HepG2 (cell line): ENCODE measurements around the gene PSMB8. TPM values are rescaled to one million over a fixed set of nuclear protein-coding genes. Genes with fewer than 3 reads are reported as not detected.

ENCODE experiments used
- ESRRA ChIP-seq: sonication (generic); formaldehyde crosslinking; IDR thresholded peaks from 2 replicates; pipeline ENCODE4 v1.5.1; 2020; ENCODE audit warnings: mild to moderate bottlenecking, low read depth, missing genetic modification reagents
- HNF4G ChIP-seq, 2 experiments: sonication (generic) in 1 of 2; formaldehyde crosslinking in 1 of 2; IDR thresholded peaks; 2 replicates each; pipeline versions ENCODE4 v1.4.0 to v1.6.1; 2011 to 2020; ENCODE audit warnings: borderline replicate concordance in 2 of 2, low read depth in 2 of 2, mild to moderate bottlenecking in 2 of 2, low read length in 1 of 2, missing genetic modification reagents in 1 of 2, moderate library complexity in 1 of 2
- NFIC ChIP-seq: IDR thresholded peaks from 2 replicates; pipeline ENCODE4 v1.6.1; 2012; ENCODE audit warnings: mild to moderate bottlenecking, low read length, inconsistent platforms
- PLRG1 ChIP-seq: fragments of 450-650 bp; conservative IDR thresholded peaks from 2 replicates; pipeline ENCODE4 v1.6.1; 2016
- RARG ChIP-seq: sonication (generic); formaldehyde crosslinking; IDR thresholded peaks from 2 replicates; pipeline ENCODE4 v1.4.0; 2020; ENCODE audit warnings: low read depth, mild to moderate bottlenecking, missing genetic modification reagents
- TEAD2 ChIP-seq: sonication (generic); formaldehyde crosslinking; IDR thresholded peaks from 2 replicates; pipeline ENCODE4 v1.9.0; 2021; ENCODE audit warnings: missing genetic modification reagents
- ZFX ChIP-seq: sonication (generic); formaldehyde crosslinking; IDR thresholded peaks from 2 replicates; pipeline ENCODE4 v1.4.0; 2020; ENCODE audit warnings: mild to moderate bottlenecking, low read depth, missing genetic modification reagents, moderate library complexity
- ZNF263 ChIP-seq: sonication (generic); formaldehyde crosslinking; IDR thresholded peaks from 2 replicates; pipeline ENCODE4 v1.4.0; 2020; ENCODE audit warnings: missing genetic modification reagents
- ZNF484 ChIP-seq: sonication (generic); formaldehyde crosslinking; IDR thresholded peaks from 2 replicates; pipeline ENCODE4 v1.5.1; 2020; ENCODE audit warnings: mild to moderate bottlenecking, low read depth, missing genetic modification reagents, borderline replicate concordance
- polyA plus RNA-seq, 8 experiments: library from polyadenylated mRNA; depleted of rRNA in 3 of 8; stranded (reverse) in 7 of 8; unstranded in 1 of 8; fragments of >200 nt; fragmentation: Illumina TruSeq in 4 of 8; extraction: Trizol in 4 of 8; gene quantifications; 2 replicates each; pipeline versions ENCODE4 v1.2.1 to v1.2.3, GENCODE V29; 2011 to 2016; ENCODE audit warnings: low read depth in 4 of 8, missing spikeins in 1 of 8, mixed read lengths in 1 of 8; ENCODE audit not compliant: insufficient read depth in 1 of 8
- total RNA-seq, 5 experiments: library from RNA; depleted of rRNA; stranded (reverse); fragments of >200 nt; fragmentation: Illumina TruSeq; extraction: Trizol; gene quantifications; 2 replicates each; pipeline ENCODE4 v1.2.3, GENCODE V29; 2016; ENCODE audit warnings: low read depth in 1 of 5
- TF ChIP-seq, protein P1 (sequence below): sonication (generic); formaldehyde crosslinking; IDR thresholded peaks from 2 replicates; pipeline ENCODE4 v1.5.1; 2020; ENCODE audit warnings: mild to moderate bottlenecking, moderate library complexity, missing genetic modification reagents
- TF ChIP-seq, protein P2 (sequence below): sonication (generic); formaldehyde crosslinking; IDR thresholded peaks from 2 replicates; pipeline ENCODE4 v1.5.1; 2020; ENCODE audit warnings: missing genetic modification reagents, mild to moderate bottlenecking, borderline replicate concordance
- TF ChIP-seq, protein P3 (sequence below): sonication (generic); formaldehyde crosslinking; IDR thresholded peaks from 2 replicates; pipeline ENCODE4 v1.4.0; 2020; ENCODE audit warnings: mild to moderate bottlenecking, missing genetic modification reagents
- TF ChIP-seq, protein P4 (sequence below): sonication (generic); formaldehyde crosslinking; IDR thresholded peaks from 2 replicates; pipeline ENCODE4 v1.5.0; 2020; ENCODE audit warnings: missing genetic modification reagents, mild to moderate bottlenecking, borderline replicate concordance

The PSMB8 gene
- total and polyA plus RNA-seq, 2 of the 13 experiments (the other 11 are each of a cell fraction or from before 2014, with no cell fraction given): 30.7 to 64.7 TPM

DNA sequence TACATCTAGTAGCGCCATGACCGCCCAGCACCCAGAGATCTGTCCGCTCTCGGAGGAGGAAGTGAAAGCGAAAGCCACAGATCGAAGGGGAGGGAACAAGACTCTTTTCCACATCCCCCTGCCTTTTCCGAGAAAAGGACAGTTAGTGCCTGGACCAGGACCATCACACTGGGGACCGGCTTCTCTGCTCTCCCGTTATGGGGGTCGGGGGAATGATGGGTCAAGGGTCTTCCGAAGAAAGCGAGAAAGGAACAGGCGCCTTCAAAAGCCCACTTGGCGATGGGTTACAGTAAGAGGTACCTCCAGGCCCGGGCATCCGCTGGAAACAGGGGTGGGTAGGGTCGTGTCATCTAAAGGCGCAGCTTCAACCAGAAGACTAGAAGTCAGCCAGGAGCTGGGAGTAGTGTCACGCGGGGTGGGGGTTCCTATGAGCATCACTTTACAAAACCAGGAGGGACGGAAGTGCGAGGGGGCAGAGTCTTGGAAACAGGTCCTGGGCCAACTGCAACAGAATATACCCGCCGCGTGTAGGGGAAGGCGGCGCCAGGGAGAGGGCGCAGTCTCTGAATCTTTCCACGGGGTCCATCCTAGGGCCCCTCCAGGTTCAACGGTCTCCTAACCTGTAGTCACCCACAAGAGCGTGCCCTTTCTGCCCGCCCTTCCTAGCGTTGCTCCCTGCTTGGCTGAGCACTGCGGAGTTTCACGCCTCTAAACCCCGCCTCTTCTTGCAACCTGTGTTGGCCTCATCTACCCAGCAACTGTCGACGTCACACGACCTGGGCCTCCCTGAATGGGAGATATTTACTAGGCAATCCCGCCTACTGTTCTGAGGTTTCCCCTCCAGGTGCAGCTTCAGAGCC, at the start of gene PSMB8 (continued):
- TF ChIP-seq, protein P1, sequence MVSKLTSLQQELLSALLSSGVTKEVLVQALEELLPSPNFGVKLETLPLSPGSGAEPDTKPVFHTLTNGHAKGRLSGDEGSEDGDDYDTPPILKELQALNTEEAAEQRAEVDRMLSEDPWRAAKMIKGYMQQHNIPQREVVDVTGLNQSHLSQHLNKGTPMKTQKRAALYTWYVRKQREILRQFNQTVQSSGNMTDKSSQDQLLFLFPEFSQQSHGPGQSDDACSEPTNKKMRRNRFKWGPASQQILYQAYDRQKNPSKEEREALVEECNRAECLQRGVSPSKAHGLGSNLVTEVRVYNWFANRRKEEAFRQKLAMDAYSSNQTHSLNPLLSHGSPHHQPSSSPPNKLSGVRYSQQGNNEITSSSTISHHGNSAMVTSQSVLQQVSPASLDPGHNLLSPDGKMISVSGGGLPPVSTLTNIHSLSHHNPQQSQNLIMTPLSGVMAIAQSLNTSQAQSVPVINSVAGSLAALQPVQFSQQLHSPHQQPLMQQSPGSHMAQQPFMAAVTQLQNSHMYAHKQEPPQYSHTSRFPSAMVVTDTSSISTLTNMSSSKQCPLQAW (CRISPR knock-in tag): peak; percentile 63; the same call in 1 of the 2 replicates
- TF ChIP-seq, protein P2, sequence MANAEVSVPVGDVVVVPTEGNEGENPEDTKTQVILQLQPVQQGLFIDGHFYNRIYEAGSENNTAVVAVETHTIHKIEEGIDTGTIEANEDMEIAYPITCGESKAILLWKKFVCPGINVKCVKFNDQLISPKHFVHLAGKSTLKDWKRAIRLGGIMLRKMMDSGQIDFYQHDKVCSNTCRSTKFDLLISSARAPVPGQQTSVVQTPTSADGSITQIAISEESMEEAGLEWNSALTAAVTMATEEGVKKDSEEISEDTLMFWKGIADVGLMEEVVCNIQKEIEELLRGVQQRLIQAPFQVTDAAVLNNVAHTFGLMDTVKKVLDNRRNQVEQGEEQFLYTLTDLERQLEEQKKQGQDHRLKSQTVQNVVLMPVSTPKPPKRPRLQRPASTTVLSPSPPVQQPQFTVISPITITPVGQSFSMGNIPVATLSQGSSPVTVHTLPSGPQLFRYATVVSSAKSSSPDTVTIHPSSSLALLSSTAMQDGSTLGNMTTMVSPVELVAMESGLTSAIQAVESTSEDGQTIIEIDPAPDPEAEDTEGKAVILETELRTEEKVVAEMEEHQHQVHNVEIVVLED: peak; percentile 10; the same call in 1 of the 2 replicates
- no peak for TF ChIP-seq PLRG1
- no peak for TF ChIP-seq TEAD2 (CRISPR knock-in tag)
- peak; percentile 55 for TF ChIP-seq ZFX (CRISPR knock-in tag)
- TF ChIP-seq, protein P3, sequence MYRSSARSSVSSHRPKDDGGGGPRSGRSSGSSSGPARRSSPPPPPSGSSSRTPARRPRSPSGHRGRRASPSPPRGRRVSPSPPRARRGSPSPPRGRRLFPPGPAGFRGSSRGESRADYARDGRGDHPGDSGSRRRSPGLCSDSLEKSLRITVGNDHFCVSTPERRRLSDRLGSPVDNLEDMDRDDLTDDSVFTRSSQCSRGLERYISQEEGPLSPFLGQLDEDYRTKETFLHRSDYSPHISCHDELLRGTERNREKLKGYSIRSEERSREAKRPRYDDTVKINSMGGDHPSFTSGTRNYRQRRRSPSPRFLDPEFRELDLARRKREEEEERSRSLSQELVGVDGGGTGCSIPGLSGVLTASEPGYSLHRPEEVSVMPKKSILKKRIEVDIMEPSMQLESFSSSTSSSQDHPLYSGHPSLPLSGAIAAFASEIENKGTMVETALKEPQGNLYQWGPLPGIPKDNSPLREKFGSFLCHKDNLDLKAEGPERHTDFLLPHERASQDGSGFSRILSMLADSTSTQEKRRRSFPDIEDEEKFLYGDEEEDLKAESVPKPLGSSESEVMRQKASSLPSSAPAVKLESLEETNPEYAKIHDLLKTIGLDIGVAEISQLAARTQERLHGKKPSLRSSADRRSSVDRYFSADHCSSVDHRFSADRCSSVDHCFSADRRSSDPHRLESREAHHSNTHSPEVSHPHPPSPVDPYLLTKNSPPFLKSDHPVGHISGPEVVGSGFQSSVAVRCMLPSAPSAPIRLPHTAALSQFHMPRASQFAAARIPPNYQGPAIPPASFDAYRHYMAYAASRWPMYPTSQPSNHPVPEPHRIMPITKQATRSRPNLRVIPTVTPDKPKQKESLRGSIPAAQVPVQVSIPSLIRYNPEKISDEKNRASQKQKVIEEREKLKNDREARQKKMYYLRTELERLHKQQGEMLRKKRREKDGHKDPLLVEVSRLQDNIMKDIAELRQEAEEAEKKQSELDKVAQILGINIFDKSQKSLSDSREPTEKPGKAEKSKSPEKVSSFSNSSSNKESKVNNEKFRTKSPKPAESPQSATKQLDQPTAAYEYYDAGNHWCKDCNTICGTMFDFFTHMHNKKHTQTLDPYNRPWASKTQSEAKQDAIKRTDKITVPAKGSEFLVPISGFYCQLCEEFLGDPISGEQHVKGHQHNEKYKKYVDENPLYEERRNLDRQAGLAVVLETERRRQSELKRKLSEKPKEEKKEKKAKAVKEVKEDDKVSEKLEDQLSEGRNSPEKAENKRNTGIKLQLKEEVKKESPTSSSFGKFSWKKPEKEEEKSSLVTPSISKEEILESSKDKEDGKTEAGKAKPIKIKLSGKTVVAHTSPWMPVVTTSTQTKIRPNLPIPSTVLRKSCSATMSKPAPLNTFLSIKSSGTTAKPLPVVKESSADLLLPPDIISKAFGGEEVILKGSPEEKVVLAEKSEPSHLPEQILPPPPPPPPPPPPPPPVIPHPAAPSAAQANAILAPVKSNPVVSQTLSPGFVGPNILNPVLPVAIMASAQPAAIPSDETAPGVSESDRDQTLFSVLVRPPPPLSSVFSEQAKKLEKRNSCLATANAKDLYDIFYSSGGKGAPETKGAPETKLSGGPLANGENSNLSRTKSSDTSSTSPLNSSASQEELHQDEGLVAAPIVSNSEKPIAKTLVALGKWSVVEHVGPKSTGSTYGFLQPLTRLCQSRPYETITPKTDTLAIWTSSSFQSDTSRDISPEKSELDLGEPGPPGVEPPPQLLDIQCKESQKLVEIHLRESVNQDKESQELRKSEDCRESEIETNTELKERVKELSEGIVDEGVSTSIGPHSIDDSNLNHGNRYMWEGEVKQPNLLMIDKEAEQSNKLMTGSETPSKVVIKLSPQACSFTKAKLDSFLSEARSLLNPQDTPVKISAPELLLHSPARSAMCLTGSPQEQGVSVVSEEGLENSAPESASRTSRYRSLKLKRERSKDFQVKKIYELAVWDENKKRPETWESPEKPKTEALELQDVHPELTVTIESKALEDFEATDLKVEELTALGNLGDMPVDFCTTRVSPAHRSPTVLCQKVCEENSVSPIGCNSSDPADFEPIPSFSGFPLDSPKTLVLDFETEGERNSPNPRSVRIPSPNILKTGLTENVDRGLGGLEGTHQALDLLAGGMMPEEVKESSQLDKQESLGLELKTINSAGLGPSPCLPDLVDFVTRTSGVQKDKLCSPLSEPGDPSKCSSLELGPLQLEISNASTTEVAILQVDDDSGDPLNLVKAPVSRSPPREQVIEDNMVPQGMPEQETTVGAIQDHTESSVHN (CRISPR knock-in tag): no peak
- TF ChIP-seq ZNF263: peak; percentile 40; the same call in 1 of the 2 replicates
- TF ChIP-seq ZNF484: no peak
- TF ChIP-seq ESRRA (CRISPR knock-in tag): 0 out of 2 replicates have a peak, but pooled peaks have one; percentile 49
- TF ChIP-seq NFIC: no peak
- TF ChIP-seq, protein P4, sequence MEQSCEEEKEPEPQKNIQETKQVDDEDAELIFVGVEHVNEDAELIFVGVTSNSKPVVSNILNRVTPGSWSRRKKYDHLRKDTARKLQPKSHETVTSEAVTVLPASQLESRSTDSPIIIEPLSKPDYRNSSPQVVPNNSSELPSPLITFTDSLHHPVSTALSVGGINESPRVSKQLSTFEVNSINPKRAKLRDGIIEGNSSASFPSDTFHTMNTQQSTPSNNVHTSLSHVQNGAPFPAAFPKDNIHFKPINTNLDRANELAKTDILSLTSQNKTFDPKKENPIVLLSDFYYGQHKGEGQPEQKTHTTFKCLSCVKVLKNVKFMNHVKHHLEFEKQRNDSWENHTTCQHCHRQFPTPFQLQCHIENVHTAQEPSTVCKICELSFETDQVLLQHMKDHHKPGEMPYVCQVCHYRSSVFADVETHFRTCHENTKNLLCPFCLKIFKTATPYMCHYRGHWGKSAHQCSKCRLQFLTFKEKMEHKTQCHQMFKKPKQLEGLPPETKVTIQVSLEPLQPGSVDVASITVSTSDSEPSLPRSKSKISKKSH (CRISPR knock-in tag): peak; percentile 43; the same call in 1 of the 2 replicates
- no peak; the same call in 1 of the 2 replicates for TF ChIP-seq RARG (CRISPR knock-in tag)
- TF ChIP-seq HNF4G (IDR thresholded peaks at IDR 0.05; ENCODE audit: borderline replicate concordance, low read depth, low read length): 0 out of 2 replicates have a peak, but pooled peaks have one; percentile 22
- no peak for TF ChIP-seq HNF4G (CRISPR knock-in tag; IDR thresholded peaks at IDR 0.05; ENCODE audit: borderline replicate concordance, low read depth)
